CD4-positive, CD25-positive, alpha-beta regulatory T cell (primary cell): Measurements from ENCODE around the gene C3orf33. TPM values are rescaled to one million over a fixed set of nuclear protein-coding genes. Genes with fewer than 3 reads are reported as not detected.

ENCODE experiments used
- ATAC-seq, 2 donors: fragments of 150-1000 bp; cut with Tn5 transposase; one replicate each; pipeline ENCODE4 v1.10.0; 2021; ENCODE audit warnings: low read depth in 2 of 2, moderate number of reproducible peaks in 2 of 2, moderate library complexity in 1 of 2
- DNase-seq, 3 donors: peaks; one replicate each; pipeline versions ENCODE4 v3.0.0 to v3.0.0-alpha.2; 2012 to 2022; ENCODE audit warnings: mixed read lengths in 1 of 3
- H3K27ac ChIP-seq: one replicate; pipeline ENCODE4 v1.7.0; 2013; ENCODE audit warnings: mild to moderate bottlenecking, low read length; ENCODE audit not compliant: insufficient read depth, poor library complexity, severe bottlenecking
- H3K27me3 ChIP-seq: one replicate; pipeline ENCODE4 v1.7.0; 2013; ENCODE audit warnings: low read length; ENCODE audit not compliant: control insufficient read depth, insufficient read depth
- H3K36me3 ChIP-seq: one replicate; pipeline ENCODE4 v1.7.0; 2013; ENCODE audit warnings: mild to moderate bottlenecking, low read length, moderate library complexity; ENCODE audit not compliant: control insufficient read depth, insufficient read depth
- H3K4me1 ChIP-seq: 2 replicates; pipeline ENCODE4 v1.7.0; 2013; ENCODE audit warnings: mild to moderate bottlenecking, low read length; ENCODE audit not compliant: insufficient read depth, control insufficient read depth, poor library complexity, severe bottlenecking
- H3K4me3 ChIP-seq: one replicate; pipeline ENCODE4 v1.7.0; 2013; ENCODE audit warnings: low read depth, mild to moderate bottlenecking, low read length, moderate library complexity
- H3K9me3 ChIP-seq, 2 experiments: 1 replicate in 1 of 2; 2 replicates in 1 of 2; pipeline ENCODE4 v1.7.0; 2013; ENCODE audit warnings: low read length in 2 of 2, mild to moderate bottlenecking in 1 of 2, moderate library complexity in 1 of 2; ENCODE audit not compliant: control insufficient read depth in 2 of 2
- H3K27ac Mint-ChIP-seq, 3 donors: one replicate each; pipeline ENCODE4 v1.8.0; 2020 to 2022; ENCODE audit warnings: mild to moderate bottlenecking in 3 of 3, mixed read lengths in 3 of 3, moderate library complexity in 2 of 3
- H3K27me3 Mint-ChIP-seq: one replicate; pipeline ENCODE4 v1.8.0; 2022; ENCODE audit warnings: mild to moderate bottlenecking, mixed read lengths
- H3K36me3 Mint-ChIP-seq: one replicate; pipeline ENCODE4 v1.8.0; 2020; ENCODE audit warnings: mixed read lengths
- H3K4me1 Mint-ChIP-seq, 4 donors: one replicate each; pipeline ENCODE4 v1.8.0; 2020 to 2022; ENCODE audit warnings: mixed read lengths in 4 of 4, mild to moderate bottlenecking in 1 of 4
- H3K4me3 Mint-ChIP-seq, 4 donors: one replicate each; pipeline ENCODE4 v1.8.0; 2020 to 2022; ENCODE audit warnings: mild to moderate bottlenecking in 4 of 4, mixed read lengths in 4 of 4, moderate library complexity in 3 of 4
- H3K9me3 Mint-ChIP-seq, 7 donors: one replicate each; pipeline ENCODE4 v1.8.0; 2020 to 2022; ENCODE audit warnings: mixed read lengths in 7 of 7, mild to moderate bottlenecking in 3 of 7, moderate library complexity in 2 of 7
- polyA plus RNA-seq, 4 donors: library from polyadenylated mRNA; unstranded; fragments of 300-500 nt; fragmentation: Illumina TruSeq; gene quantifications; one replicate each; pipeline ENCODE4 v1.2.3, GENCODE V29; 2021
- total RNA-seq: library from RNA; stranded (reverse); gene quantifications from one replicate; pipeline ENCODE4 v1.2.3, GENCODE V29; 2022

Gene C3orf33
- total and polyA plus RNA-seq, 5 donors from 2014 or later, result 0.74 to 5.0 (median 3.0) TPM

GRCh38 chr3:155782390-155782953, 23.6 kb downstream of the C3orf33 start:
- H3K4me1 ChIP-seq, result no peaks in the 10 kb centered on the region
- H3K4me3 ChIP-seq, result no peak overlapping the region
- H3K4me3 Mint-ChIP-seq, result no peak overlapping the region
- DNase-seq (no peak), ATAC-seq (no peak)
- peaks cover 3% of the 10 kb centered on the region for H3K36me3 ChIP-seq
- peaks cover 4 to 6% of the 10 kb centered on the region in 2 experiments for H3K9me3 ChIP-seq
- no peaks in the 10 kb centered on the region for H3K27me3 Mint-ChIP-seq
- H3K27ac ChIP-seq, result no peak overlapping the region
- peaks cover 28% of the 10 kb centered on the region for H3K36me3 Mint-ChIP-seq
- peaks cover 0 to 13% (median 12%) of the 10 kb centered on the region in 4 donors for H3K4me1 Mint-ChIP-seq
- H3K27me3 ChIP-seq, result no peaks in the 10 kb centered on the region
- no peak overlapping the region for H3K27ac Mint-ChIP-seq
- peaks cover 0 to 11% (median 3%) of the 10 kb centered on the region in 7 donors for H3K9me3 Mint-ChIP-seq

- no peaks in the 10 kb centered on the region for H3K27me3 Mint-ChIP-seq
- H3K4me3 Mint-ChIP-seq, result no peak overlapping the region
- ATAC-seq, result no peak
- no peaks in the 10 kb centered on the region for H3K27me3 ChIP-seq
- H3K27ac Mint-ChIP-seq, result no peak overlapping the region
- H3K4me1 Mint-ChIP-seq, result peaks cover 0 to 2% (median under 1%) of the 10 kb centered on the region in 4 donors
- H3K27ac ChIP-seq, result no peak overlapping the region
- no peaks in the 10 kb centered on the region for H3K4me1 ChIP-seq
- no peak for DNase-seq
- peaks cover 19% of the 10 kb centered on the region for H3K36me3 Mint-ChIP-seq
- peaks cover 3% of the 10 kb centered on the region for H3K36me3 ChIP-seq
- H3K9me3 Mint-ChIP-seq, result peaks cover 0 to 11% (median 3%) of the 10 kb centered on the region in 7 donors
- no peak overlapping the region for H3K4me3 ChIP-seq
- H3K9me3 ChIP-seq, result peaks cover 4 to 6% of the 10 kb centered on the region in 2 experiments
Observed at GRCh38 chr3:155780291-155780690, 25.8 kb downstream of the C3orf33 start.

GRCh38 chr3:155778462-155778861, 27.6 kb downstream of the C3orf33 start:
- Histone ChIP-seq H3K4me3 (no peak overlapping the region), H3K36me3 (peaks cover 3% of the 10 kb centered on the region), H3K27me3 (no peaks in the 10 kb centered on the region), H3K27ac (no peak overlapping the region), H3K4me1 (no peaks in the 10 kb centered on the region), H3K9me3 (peaks cover 4 to 6% of the 10 kb centered on the region in 2 experiments)
- ATAC-seq, result no peak
- Mint-ChIP-seq H3K4me1 (no peaks in the 10 kb centered on the region), H3K36me3 (peaks cover 29% of the 10 kb centered on the region), H3K4me3 (no peak overlapping the region), H3K27ac (no peak overlapping the region), H3K9me3 (peaks cover 0 to 10% (median 5%) of the 10 kb centered on the region in 7 donors), H3K27me3 (no peaks in the 10 kb centered on the region)
- DNase-seq, result no peak

- Histone ChIP-seq H3K4me1 (no peaks in the 10 kb centered on the region), H3K9me3 (no peaks in the 10 kb centered on the region), H3K36me3 (no peaks in the 10 kb centered on the region), H3K27ac (no peak overlapping the region), H3K27me3 (no peaks in the 10 kb centered on the region), H3K4me3 (no peak overlapping the region)
- no peaks in the 10 kb centered on the region for H3K27me3 Mint-ChIP-seq
- ATAC-seq, result no peak
- H3K36me3 Mint-ChIP-seq, result peaks cover 32% of the 10 kb centered on the region
- H3K9me3 Mint-ChIP-seq, result peaks cover 0 to 2% (median 0%) of the 10 kb centered on the region in 7 donors
- DNase-seq, result no peak
- H3K27ac Mint-ChIP-seq, result no peak overlapping the region
- H3K4me3 Mint-ChIP-seq, result no peak overlapping the region
- no peaks in the 10 kb centered on the region for H3K4me1 Mint-ChIP-seq
Observed at GRCh38 chr3:155772801-155773200, 33.3 kb downstream of the C3orf33 start.

- no peak for ATAC-seq
- H3K4me3 Mint-ChIP-seq, result peak overlapping the region in 1 of 4 donors; percentile 31
- Histone ChIP-seq H3K27me3 (no peaks in the 10 kb centered on the region), H3K36me3 (no peaks in the 10 kb centered on the region), H3K27ac (no peak overlapping the region), H3K4me1 (no peaks in the 10 kb centered on the region), H3K9me3 (no peaks in the 10 kb centered on the region), H3K4me3 (no peak overlapping the region)
- no peaks in the 10 kb centered on the region for H3K27me3 Mint-ChIP-seq
- DNase-seq, result no peak
- H3K36me3 Mint-ChIP-seq, result peaks cover 32% of the 10 kb centered on the region
- H3K27ac Mint-ChIP-seq, result no peak overlapping the region
- H3K9me3 Mint-ChIP-seq, result peaks cover 0 to 2% (median 0%) of the 10 kb centered on the region in 7 donors
- no peaks in the 10 kb centered on the region for H3K4me1 Mint-ChIP-seq
Observed at GRCh38 chr3:155771126-155771525, 35.0 kb downstream of the C3orf33 start.

- Histone ChIP-seq H3K27ac (no peak overlapping the region), H3K36me3 (peaks cover 3% of the 10 kb centered on the region), H3K27me3 (no peaks in the 10 kb centered on the region), H3K4me3 (no peak overlapping the region), H3K4me1 (no peaks in the 10 kb centered on the region), H3K9me3 (no peaks in the 10 kb centered on the region)
- DNase-seq (no peak), ATAC-seq (no peak)
- Mint-ChIP-seq H3K27me3 (no peaks in the 10 kb centered on the region), H3K9me3 (peaks cover 0 to 2% (median 0%) of the 10 kb centered on the region in 7 donors), H3K27ac (no peak overlapping the region), H3K4me1 (peaks cover 0 to 6% (median 0%) of the 10 kb centered on the region in 4 donors), H3K4me3 (no peak overlapping the region), H3K36me3 (peaks cover 24% of the 10 kb centered on the region)
Observed at GRCh38 chr3:155766206-155766605, 39.9 kb downstream of the C3orf33 start.

GRCh38 chr3:155763870-155764463, 42.1 kb downstream of the C3orf33 start:
- ATAC-seq (no peak), DNase-seq (no peak)
- Histone ChIP-seq H3K27me3 (no peaks in the 10 kb centered on the region), H3K36me3 (peaks cover 3% of the 10 kb centered on the region), H3K4me1 (no peaks in the 10 kb centered on the region), H3K4me3 (no peak overlapping the region), H3K9me3 (no peaks in the 10 kb centered on the region), H3K27ac (no peak overlapping the region)
- H3K9me3 Mint-ChIP-seq, result no peaks in the 10 kb centered on the region
- H3K36me3 Mint-ChIP-seq, result peaks cover 17% of the 10 kb centered on the region
- H3K4me3 Mint-ChIP-seq, result no peak overlapping the region
- H3K4me1 Mint-ChIP-seq, result peaks cover 0 to 6% (median 0%) of the 10 kb centered on the region in 4 donors
- no peaks in the 10 kb centered on the region for H3K27me3 Mint-ChIP-seq
- no peak overlapping the region for H3K27ac Mint-ChIP-seq

GRCh38 chr3:155760653-155761052, 45.4 kb downstream of the C3orf33 start:
- Mint-ChIP-seq H3K9me3 (no peaks in the 10 kb centered on the region), H3K4me1 (peaks cover 0 to 6% (median 0%) of the 10 kb centered on the region in 4 donors), H3K27ac (peak overlapping the region in 1 of 3 donors; percentile 2), H3K4me3 (no peak overlapping the region), H3K27me3 (no peaks in the 10 kb centered on the region), H3K36me3 (peaks cover 17% of the 10 kb centered on the region)
- H3K27ac ChIP-seq, result no peak overlapping the region
- H3K27me3 ChIP-seq, result no peaks in the 10 kb centered on the region
- H3K9me3 ChIP-seq, result no peaks in the 10 kb centered on the region
- H3K4me3 ChIP-seq, result no peak overlapping the region
- H3K36me3 ChIP-seq, result peaks cover 3% of the 10 kb centered on the region
- no peaks in the 10 kb centered on the region for H3K4me1 ChIP-seq
- ATAC-seq (no peak), DNase-seq (no peak)
